DMS153 (cell line): ENCODE data around the gene TEKT2.

Experiments
- DNase-seq: peaks from one replicate; lab custom pipeline; 2025; lab: John Stamatoyannopoulos, UW

The TEKT2 gene

GRCh38 chr1:36128905-36129206 is 45.0 kb downstream of the TEKT2 start:
- no peak for DNase-seq

DNA sequence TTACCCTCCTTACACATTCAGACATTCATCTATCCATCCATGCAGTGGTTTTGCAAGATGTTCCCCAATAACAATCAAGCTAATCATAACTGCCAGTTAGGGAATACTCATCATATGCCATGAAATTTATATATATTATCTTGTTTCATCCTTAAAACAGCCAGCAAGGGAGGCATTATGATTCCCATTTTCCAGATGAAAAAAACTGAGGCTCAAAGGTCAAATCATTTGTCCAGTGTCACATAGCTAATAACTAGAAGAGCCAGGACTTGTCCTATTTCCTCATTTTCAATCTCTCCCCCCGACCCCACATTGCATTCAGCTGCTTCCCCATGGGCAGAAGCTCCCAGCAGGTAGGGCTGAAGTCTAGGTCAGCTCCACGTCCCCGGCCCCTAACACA is 48.1 kb downstream of the TEKT2 start:
- DNase-seq = no peak

DNA sequence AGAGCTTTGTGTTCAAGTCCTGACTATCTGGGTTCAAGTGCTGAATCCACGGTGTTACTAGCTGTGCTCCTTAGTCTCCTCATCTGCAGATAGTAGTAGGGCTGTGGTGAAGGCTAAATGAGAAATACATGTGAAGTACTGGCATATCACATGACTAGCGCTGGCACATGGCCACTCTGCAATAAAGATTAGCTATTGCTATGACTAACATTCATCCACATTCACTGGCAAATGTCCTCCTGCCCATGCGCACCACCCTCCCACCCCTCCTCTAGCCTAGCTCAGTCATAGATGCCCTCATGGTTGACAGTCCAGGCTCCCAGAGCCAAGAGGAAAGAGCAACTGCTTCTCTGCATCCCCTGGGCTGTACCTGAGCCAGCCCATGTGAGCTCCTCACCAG is 49.6 kb downstream of the TEKT2 start:
- DNase-seq = peak; percentile 59

DNA sequence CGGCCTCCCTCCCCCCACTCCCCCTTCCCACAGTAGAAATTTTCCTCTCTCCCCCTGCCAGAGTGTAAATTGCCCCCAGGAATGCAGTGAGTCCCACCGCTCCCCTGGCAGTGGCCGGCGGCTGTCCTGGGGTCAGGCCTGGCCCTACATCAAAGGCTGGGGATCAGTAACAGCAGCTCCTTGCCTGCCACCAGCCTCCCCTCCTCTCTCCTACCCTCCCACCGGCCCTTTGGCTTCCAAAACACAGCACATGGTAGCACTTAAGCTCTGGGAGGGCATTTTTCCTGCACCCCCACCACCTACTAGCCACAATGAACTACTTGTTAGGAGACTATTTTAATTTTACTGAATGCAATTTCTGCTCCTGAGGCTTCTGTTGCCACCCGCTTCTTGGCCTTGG is 50.1 kb downstream of the TEKT2 start:
- no peak for DNase-seq

DNA sequence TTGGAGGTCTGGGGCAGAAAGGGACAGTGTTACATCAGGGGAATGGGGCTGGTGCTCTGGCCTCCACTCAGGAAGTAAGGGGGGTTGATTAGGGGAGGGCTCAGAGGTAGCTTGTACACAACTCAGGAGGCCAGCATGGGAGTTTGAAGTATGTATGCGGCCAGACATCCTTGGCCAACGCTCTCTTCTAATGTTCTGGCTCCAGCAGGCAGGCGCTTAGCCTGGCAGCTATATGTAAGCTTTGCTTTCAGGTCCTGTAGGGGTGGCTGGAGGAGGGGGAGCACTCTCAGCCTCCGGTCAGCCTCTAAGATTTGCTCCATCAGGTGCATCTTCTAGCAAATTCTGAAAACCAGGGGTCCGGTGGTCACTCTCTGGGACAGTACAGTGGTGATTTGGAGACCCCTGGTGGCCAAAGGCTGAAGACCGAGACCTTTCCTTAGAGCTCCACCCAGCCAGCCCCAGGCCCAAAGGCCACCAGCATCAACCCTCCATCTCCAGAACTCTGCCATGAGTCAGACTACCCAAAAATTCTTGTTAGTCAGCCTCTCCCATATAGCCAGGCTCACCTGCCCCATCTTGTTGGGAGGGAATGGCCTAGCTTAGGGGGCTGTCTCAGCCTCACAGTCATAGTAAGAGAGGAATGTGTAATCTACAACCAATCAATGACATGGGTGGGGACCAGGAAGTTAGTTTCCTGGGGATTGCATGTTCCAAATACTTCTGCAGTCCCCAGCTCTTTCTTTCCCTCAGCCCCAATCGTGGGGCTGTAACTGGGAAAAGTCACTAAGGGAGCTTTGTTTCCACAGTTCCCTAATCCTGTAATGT is 50.8 kb downstream of the TEKT2 start:
- no peak for DNase-seq

DNA sequence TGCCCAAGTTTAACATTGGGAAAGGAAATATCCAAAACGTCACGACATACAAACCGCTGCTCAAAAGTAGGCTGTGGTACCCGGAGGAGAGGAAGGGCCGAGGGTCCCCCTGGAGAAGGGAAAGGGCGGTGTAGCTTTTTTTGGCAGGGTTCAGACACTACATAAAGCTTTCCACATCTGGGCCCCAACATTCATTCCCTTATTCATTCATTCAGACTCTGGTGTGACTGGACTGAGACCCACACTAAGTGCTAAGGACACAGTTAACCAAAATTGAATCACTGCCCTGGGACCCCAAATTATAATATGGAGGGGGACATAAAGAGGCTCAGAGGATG is 51.4 kb downstream of the TEKT2 start:
- DNase-seq = no peak

- DNase-seq = no peak
These were observed 51.9 kb downstream of the TEKT2 start for GRCh38 chr1:36135796-36136195.

- DNase-seq = no peak
These were observed 52.6 kb downstream of the TEKT2 start for GRCh38 chr1:36136535-36136934.

GRCh38 chr1:36137226-36137625 is 53.3 kb downstream of the TEKT2 start:
- DNase-seq = no peak

DNA sequence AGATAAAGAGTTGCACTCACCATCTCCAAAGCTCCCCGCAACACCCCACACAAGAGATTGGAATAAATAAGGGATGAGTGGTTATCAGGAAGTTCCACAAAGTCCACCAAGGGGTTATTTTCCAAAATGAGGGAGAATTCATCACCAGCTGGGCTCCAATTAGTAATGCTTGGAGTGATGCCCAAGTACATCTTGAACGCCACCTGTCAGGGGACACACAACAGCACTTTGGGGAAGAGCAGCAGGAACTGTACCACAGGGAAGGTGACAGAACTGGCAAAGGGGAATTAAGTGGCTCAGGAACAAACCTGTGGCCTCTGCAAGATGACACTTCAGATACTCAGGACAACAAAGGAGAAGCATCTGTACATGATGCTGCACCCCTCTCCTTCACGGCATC is 53.9 kb downstream of the TEKT2 start:
- no peak for DNase-seq
